Measurements from ENCODE around the gene FGGY.
A peak's percentile ranks its signal among the peaks of the same experiment; 100 is the strongest.

FGGY gene

GRCh38 chr1:59282951-59283350 is 13.9 kb upstream of the FGGY start:
- no peak for TF ChIP-seq CTCF (IDR thresholded peaks at IDR 0.05; ENCODE audit: control extremely low read depth, extremely low read depth, low read depth, missing control alignments)
- ChIA-PET POLR2A (no interaction called here), CTCF (interaction anchor here (1.4 kb wide), 1 partner anchor 13 kb away, joined by 3 read pairs; no protein-coding TSS in a partner anchor)
- DNase-seq (ENCODE audit: extremely low spot score), result no peak

GRCh38 chr1:59285691-59286090 is 11.2 kb upstream of the FGGY start:
- ChIA-PET CTCF (no interaction called here), POLR2A (interaction anchor here (0.6 kb wide), 1 partner anchor 409 kb away, joined by 4 read pairs; no protein-coding TSS in a partner anchor)
- no peak for DNase-seq (ENCODE audit: extremely low spot score)
- TF ChIP-seq CTCF (IDR thresholded peaks at IDR 0.05; ENCODE audit: control extremely low read depth, extremely low read depth, low read depth, missing control alignments), result no peak

GRCh38 chr1:59288046-59288445 is 8.8 kb upstream of the FGGY start:
- ChIA-PET POLR2A (no interaction called here), CTCF (no interaction called here)
- TF ChIP-seq CTCF (IDR thresholded peaks at IDR 0.05; ENCODE audit: control extremely low read depth, extremely low read depth, low read depth, missing control alignments), result no peak
- no peak for DNase-seq (ENCODE audit: extremely low spot score)

- ChIA-PET CTCF (interaction anchor here (1.0 to 3.9 kb wide), 7 partner anchors 8 to 246 kb away, joined by 3 to 26 read pairs (median 4); no protein-coding TSS in a partner anchor), POLR2A (no interaction called here)
- no peak for DNase-seq (ENCODE audit: extremely low spot score)
- TF ChIP-seq CTCF (IDR thresholded peaks at IDR 0.05; ENCODE audit: control extremely low read depth, extremely low read depth, low read depth, missing control alignments), result no peak
These were observed 7.3 kb upstream of the FGGY start for GRCh38 chr1:59289570-59289969.

GRCh38 chr1:59290193-59290949 is 6.5 kb upstream of the FGGY start:
- peak; percentile 58 for DNase-seq (ENCODE audit: extremely low spot score)
- POLR2A ChIA-PET, result no interaction called here
- TF ChIP-seq CTCF (IDR thresholded peaks at IDR 0.05; ENCODE audit: control extremely low read depth, extremely low read depth, low read depth, missing control alignments), result peak; percentile 54
- CTCF ChIA-PET, result interaction anchor here (0.9 to 3.9 kb wide), 12 partner anchors 9 to 551 kb away, joined by 3 to 26 read pairs (median 4); no protein-coding TSS in a partner anchor

GRCh38 chr1:59291561-59291960 is 5.3 kb upstream of the FGGY start:
- no peak for TF ChIP-seq CTCF (IDR thresholded peaks at IDR 0.05; ENCODE audit: control extremely low read depth, extremely low read depth, low read depth, missing control alignments)
- no peak for DNase-seq (ENCODE audit: extremely low spot score)
- POLR2A ChIA-PET, result no interaction called here
- CTCF ChIA-PET, result interaction anchor here (1.1 to 3.9 kb wide), 6 partner anchors 10 to 25 kb away, joined by 3 to 26 read pairs (median 4); no protein-coding TSS in a partner anchor
